SK-N-SH (cell line): Measurements from ENCODE around the gene ZFTA.

Experiments
- NRF1 ChIP-seq: IDR thresholded peaks from 2 replicates; pipeline ENCODE4 v1.6.1; 2012; ENCODE audit warnings: low read depth, mild to moderate bottlenecking, low read length
- TF ChIP-seq, protein P1 (sequence below): IDR thresholded peaks from 2 replicates; pipeline ENCODE4 v1.4.0; 2012; ENCODE audit warnings: low read depth, borderline replicate concordance

DNA sequence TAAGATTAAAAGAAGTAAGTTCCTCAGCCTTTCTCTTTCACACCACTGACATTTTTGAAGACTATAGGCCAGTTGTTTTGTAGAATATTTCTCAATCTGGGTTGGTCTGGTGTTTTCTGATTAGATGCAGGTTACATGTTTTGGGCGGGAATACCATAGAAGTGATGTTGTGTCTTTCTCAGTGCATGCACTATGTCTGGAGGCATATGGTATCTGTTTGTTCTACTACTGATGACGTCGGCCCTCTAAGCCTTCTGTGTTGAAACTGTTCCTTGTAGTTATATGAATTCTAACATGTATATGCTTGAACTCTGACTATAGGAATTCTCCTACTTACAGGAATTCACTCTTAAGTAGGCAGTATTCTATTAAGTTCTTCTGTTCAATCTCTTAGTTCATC, 21.6 kb downstream of the ZFTA start:
- TF ChIP-seq, protein P1, sequence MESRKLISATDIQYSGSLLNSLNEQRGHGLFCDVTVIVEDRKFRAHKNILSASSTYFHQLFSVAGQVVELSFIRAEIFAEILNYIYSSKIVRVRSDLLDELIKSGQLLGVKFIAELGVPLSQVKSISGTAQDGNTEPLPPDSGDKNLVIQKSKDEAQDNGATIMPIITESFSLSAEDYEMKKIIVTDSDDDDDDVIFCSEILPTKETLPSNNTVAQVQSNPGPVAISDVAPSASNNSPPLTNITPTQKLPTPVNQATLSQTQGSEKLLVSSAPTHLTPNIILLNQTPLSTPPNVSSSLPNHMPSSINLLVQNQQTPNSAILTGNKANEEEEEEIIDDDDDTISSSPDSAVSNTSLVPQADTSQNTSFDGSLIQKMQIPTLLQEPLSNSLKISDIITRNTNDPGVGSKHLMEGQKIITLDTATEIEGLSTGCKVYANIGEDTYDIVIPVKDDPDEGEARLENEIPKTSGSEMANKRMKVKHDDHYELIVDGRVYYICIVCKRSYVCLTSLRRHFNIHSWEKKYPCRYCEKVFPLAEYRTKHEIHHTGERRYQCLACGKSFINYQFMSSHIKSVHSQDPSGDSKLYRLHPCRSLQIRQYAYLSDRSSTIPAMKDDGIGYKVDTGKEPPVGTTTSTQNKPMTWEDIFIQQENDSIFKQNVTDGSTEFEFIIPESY: no peak
- TF ChIP-seq NRF1: no peak
